HG03432 (cell line): Measurements from ENCODE around the gene COBLL1.

Source experiments
- ATAC-seq: cut with Tn5 transposase; IDR thresholded peaks from one replicate; pipeline ENCODE4 v1.9.1; 2021; ENCODE audit warnings: mild to moderate bottlenecking, moderate library complexity; ENCODE audit not compliant: unreplicated experiment

The COBLL1 gene

DNA sequence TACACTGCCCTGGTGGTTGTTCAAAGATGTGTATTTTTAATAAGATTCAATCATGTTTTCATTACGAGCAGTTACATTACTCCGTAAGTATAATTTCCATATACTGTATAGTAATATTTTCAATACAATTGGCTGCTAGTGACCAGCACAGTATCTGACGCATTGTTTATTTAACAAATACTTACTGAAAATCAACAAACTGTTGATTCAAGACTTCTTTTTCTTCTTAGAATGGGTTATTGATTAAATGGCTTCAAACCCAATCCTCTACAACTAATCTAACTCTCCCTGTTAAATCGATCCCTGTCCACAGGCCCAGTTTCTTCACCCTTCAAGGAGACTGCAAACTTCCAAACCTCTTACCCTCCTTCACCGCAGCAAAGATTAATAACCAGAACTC, 18.5 kb downstream of the COBLL1 start:
- no peak for ATAC-seq

DNA sequence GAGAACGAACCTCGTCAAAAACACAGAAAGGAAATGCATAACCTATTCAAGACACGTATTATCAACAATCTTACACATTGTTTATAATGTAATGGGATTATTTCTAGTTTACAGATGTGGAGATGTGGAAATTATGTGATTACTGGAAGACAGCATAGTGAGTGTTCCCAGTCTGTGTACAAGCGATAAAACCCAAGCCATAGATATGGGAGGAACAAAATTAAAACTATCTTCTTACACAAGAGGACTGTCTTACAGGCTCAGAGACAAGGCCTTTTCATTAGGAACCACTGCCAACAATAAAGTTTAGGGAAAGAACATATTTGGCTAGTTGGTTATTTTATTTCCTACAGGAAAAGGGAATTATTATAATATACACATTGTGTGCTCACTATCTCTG, 20.3 kb downstream of the COBLL1 start:
- ATAC-seq, result no peak

DNA sequence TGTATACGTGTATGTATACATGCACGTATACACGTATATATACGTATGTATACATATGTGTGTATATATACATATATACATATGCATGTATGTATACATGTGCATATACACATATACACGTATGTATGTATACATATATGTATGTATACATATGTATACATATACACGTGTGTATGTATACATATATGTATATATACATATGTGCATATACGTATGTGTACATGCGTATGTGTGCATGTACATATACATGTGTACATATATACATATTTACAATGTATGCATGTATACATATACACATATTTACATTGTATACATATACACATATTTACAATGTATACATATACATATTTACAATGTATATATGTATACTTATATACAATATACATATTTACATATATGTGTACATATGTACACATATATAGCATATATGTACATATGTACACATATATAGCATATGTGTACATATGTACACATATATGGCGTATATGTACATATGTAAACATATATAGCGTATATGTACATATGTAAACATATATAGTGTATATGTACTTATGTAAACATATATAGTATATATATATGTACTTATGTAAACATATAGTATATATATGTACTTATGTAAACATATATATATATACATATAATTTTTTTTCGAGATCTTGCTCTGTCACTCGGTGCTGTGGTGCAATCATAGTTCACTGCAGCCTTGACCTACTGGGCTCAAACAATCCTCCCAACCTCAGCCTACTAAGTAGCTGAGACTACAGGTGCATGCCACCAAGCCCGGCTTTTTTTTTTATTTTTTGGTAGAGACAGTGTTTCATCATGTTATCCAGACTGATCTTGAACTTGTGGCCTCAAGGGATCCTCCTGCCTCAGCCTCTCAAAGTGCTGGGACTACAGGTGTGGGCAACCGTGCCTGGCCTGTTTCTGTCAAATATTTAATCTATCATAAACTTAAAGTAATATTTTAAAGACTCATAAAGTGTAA, 23.2 kb downstream of the COBLL1 start:
- ATAC-seq, result no peak

DNA sequence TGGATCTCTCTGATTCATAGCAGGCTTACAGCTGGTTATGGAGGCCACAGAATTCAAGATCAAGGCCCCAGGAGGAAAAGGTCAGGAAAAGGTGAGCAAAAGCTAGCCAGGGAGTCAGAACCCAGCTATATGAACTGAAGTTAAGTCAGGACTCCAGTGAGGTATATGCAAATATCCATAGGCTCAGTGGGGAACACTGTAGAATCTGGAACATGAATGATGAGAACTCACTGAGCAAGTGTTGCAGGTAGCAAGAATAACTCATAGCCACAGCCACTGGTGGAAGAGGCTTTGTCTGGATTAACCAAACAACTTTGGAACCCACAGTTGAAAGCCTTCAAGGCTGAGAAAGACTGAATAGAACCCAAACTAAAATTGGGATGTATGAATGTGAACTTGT, 24.7 kb downstream of the COBLL1 start:
- no peak for ATAC-seq

DNA sequence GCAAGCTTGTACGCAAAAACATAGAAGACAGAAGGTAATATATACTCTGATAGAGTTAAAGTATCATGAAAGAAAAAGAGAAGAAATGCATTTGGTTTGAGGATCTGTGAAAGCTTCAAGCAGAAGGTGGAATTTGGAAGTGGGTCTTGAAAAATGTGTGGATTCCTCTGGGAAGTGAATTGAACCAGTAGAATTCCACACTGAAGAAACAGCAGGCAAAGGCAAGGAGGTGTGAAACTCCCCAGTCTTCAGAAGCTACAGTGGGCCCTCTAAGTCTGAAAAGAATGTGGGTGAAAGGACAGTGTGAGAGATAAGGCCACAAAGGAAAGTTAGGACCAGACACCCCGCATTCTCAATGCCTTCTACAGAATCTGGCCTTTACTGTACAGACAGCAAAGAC, 25.6 kb downstream of the COBLL1 start:
- no peak for ATAC-seq

DNA sequence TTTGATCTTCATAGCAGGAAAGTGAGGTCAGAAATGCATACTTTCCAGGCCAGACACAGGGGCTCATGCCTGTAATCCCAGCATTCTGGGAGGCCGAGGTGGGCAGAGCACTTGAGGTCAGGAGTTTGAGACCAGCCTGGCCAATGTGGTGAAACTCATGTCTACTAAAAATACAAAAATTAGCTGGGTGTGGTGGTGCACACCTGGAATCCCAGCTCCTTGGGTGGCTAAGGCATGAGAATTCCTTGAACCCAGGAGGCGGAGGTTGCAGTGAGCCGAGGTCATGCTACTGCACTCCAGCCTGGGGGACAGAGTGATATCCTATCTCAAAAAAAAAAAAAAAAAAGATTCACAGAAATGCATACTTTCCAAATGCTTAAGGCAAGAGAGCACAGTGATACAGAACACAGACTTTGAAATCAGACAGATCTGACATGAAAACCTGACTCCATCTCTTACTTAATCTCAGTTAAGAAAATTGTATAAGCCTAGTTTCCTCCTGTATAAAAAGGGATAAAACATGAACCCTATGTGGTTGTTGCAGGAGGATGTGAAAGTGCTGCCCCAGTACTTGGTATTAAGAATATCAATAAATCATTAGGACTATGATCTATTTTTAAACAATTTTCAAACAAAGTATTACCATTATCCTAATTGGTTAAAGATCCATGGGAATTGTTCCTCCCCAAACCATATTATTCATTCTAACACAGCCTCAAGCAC, 26.4 kb downstream of the COBLL1 start:
- no peak for ATAC-seq

DNA sequence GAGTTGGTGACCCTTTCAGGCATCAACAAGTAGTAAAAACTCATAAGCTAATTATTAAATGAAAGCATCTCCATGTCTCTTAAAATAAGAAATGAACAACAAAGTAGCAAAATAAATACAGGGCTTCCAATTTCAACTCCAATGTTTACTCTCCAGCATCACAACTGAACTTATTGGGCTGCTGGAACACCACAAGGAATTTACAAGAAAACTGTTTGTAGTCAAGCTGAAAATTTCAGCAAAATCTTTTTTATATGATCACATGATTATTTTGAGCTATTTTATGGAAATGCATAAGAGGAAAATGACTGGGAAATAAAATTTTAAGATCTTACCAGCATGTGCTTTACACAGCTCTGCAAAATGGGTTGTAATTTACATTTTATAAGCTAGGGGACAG, 28.1 kb downstream of the COBLL1 start:
- no peak for ATAC-seq

DNA sequence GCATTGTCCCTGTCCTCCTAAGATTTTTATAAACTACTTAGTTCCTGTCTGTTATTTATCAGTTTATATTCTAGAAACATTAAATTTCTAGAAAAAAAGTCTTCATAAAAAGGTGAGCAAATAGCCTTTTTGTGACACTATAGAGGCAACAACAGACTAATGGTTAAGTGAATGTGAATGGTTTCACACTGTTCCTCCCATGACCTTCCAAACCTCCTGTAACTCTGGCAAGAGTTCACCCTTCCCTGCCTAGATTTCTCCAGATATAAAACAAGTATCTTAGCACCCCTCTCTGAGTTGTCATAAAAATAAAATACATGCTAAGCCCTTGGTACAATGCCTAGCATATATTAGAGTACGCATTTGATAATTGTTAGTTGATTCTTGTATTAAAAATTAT, 29.2 kb downstream of the COBLL1 start:
- ATAC-seq, result no peak

DNA sequence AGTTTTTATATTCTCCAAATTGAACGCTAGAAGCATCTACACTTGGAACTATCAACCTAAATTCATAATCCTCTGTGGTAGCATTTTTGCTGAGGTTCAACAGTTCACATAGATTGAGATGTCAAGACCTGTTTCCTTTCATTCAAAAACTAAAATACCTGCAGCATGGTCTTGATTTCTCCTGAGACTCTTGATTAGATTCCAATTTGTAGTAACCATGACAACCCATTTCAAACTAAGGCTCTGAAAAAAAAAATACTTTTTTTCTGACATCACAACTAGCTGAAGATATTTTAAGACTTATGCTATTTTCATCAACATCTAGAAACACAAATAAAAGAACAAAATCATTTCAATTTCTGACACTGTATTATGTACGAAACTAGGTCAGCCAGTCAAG, 29.8 kb downstream of the COBLL1 start:
- no peak for ATAC-seq

DNA sequence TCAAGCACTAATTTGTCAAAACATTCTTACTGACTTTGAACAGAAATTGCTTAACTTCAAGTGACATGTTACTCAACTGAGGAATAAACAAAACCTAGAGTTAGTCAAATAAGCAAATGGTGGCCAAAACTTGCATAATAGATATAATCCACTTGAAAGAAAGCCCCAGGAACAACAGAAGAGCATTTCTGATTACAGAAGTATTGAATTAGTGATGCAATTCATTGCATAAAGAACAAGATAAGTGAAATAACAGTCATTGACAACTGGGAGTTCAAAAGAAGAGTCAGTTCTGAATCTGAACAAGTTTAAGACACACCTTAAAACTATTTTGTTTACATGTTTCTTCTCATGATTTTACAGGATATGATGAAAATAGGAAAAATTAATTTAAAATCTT, 30.8 kb downstream of the COBLL1 start:
- ATAC-seq, result no peak

DNA sequence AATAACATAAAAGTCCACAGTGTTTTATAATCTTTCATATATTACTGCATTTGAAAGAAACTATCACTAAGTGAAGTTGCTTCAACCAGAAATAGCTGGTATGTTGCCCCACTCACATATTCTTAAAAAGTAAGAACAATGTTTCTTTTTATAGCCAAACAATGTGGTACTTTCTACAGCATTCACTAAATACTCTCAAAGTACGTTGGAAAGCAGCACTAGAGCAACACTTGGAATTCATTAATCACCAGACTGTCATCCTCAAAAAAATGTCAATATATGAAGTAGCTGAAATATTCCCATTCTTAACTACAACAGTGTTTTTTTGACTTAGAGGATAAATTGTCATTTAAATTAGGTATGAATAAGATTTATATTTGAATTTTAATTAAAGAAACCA, 32.8 kb downstream of the COBLL1 start:
- no peak for ATAC-seq

DNA sequence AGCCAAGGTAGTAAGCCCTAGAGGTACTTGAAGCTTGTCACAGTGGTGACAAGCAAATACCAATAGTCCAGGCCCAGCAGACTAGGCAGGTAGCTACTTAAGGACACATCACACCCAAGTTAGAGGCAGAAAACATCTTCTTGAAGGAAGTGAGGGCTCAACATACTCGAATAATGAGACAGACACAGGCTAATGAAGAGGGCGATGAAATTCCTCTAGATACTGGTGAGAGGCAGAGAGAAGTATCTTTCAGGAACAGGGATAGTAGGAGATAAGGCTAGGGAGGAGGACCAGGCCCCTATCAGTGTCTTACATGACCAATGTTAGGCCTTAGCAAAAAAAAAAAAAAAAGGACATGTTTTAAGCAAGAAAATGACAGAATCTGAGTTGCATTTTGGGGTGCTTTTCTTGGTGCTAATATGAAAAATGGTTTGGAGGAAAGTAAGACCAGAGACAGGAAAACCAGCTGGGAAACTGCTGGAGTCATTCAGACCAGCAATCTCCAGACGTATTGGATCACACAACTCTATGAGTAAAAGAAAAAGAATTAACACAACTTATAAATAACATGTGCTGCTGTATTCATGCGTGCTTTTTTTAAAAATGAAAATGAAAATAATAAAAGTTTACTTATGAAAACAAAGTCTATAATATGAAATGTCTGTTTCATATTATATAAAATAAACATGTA, 37.7 kb downstream of the COBLL1 start:
- ATAC-seq, result no peak

DNA sequence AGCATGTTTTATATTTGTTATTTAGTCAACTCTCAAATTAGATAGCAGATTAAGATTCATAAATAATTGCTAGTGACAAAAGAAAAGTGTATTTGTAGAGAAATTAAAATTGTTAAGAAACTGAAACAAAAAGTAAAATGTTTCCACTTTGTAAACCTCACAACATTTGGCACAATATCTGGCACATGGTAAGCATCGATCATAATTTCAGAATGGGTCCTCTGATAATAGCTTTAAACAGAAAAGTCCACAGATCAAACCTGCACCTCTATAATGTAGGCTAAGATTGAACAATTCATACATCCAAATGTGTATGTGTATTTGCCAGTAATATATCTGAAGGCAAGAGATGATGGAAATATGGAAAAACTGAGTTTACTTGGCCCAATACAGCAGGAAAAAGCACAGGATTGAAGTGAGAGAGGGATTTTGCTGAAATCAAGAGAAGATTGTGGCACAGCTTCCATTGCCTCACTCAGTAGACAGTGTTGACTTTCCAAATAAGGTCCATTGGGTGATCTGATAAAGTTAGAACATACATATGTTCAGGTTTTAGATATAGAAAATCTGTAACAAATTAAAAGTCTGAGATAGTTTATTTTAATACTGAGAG, 39.4 kb downstream of the COBLL1 start:
- ATAC-seq, result no peak

DNA sequence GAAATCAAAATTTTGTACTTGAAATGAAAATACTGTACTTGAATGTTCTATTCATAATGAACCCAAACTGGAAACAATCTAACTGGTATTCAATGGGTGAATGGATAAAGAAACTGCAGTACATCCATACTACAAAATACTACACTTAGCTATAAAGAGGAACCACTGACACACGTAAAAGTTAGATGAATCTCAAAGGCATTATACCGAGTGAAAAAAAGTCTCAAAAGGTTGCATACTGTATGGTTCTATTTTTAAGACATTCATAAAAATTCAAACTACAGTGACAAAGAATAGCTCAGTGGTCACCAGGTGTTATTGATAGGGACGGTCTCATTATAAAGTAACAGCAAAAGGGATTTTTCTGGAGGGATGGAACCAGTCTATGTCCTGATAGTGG, 41.1 kb downstream of the COBLL1 start:
- ATAC-seq, result no peak

DNA sequence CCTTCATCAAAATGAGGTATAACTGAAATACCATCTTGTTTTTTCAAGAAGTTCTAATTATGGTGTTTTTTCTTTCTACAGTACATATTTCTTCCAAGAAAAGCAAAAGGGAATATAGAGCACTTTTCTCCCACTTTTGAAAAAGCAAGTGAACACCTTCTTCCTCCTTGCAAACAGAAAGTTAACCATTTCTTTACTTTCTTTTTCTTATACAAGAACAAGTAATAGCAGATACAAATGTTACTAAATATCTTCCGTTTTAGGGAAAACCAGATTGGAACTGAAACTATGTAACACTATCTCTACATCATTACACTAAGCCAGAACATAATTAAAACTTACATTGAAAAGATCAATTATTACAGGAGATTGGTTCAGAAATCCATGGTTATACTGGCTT, 44.0 kb downstream of the COBLL1 start:
- ATAC-seq, result no peak

DNA sequence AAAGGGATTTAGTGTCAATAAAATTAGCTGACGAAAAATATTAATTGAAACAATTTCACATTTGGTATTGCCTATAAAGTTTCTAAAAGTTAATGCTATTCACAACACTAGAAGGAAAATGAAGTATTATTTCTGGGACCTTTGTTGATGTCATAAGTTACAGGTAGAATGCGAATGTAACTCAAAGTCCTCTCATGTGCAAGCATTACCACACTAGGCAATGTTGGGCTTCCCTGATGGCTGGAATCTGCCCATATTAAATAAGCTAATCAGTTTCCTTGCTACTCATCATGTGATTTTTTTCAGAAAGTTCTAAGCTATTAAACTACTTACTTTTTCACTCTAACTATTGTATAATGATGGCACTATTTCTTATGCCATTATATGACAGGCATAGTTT, 44.6 kb downstream of the COBLL1 start:
- no peak for ATAC-seq

DNA sequence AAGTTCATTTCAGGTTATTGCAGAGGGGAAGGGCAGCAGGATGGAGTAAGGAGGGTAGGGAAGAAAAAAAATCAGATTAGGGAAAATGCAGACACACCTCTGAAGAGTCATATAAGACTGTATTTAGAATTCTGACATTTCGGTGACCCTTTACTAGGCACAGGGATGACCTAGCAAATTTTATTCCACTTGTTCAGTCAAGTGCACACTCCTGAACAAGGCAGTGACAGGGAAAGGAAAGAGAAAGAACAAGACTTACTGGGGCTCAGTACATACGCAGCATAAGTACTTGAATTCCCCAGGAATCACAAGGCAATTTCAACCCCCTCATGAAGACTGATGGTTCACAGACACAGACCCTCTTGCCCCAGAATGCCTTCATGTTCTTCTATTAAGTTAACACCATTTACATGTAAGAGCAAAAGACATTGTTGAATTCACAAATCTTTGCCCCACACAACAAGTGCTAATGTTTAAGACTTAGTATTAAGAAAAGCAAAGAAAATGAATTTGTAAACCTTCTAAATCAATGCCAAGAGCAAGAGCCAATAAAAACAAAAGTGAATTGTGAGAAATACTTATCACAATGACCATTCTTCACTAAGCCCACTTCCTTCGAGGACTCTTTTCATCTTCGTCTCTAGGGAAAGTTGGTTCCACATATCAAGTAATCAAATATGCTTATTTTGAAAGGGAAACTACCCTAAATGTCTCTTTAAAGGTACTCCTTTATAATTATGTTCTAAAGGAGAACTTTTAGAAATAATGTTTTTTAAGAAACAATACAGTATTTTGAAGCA, 47.0 kb downstream of the COBLL1 start:
- ATAC-seq, result no peak

DNA sequence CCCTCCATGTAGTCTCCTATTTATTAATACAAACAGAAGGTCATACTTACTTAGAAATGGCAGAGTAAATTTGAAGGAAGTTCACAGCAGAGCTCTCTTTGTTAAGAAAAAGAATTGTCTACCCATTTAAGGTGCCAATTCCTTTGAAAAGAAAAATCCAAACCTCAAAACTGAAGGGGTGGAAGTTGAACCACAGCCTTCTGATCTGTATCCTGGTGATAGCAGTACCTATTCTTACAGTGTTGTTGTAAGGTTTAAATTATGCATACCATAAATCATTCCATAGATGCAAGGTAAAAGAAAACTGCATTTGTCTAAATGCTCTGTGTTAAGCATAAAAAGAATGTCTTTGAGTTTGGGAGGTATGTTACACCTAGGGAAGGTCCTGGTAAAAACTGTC, 47.6 kb downstream of the COBLL1 start:
- ATAC-seq, result no peak

DNA sequence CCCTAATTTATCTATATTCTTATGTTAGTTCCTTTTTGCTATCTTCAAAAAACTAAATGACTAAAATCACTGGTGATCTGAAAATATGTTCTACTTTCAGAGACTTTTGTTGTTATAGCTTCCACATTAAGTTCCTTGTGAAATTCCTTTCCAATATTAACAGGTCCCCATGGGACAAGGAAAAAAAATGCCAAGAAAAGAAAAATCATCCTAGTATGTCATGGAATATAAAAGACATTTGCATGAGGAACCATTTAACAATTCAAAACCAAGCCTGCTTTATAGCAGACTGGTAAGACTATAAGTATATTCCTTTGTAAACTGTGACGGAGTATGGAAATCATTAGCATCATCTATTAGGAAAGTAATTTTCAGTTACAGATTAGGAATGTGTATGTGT, 48.1 kb downstream of the COBLL1 start:
- ATAC-seq, result no peak
